ENCODE measurements around the gene AATK. TPM values are rescaled to one million over a fixed set of nuclear protein-coding genes. Genes with fewer than 3 reads are reported as not detected.

AATK gene
- total and polyA plus RNA-seq, 2 of the 13 experiments (the other 11 are each of a cell fraction or from before 2014, with no cell fraction given), result 2.9 to 8.4 TPM

- Histone ChIP-seq H3K4me2 (ENCODE audit: low read depth, low read length) (no peak overlapping the region), H3K79me2 (ENCODE audit: insufficient read depth, low read length) (no peaks in the 10 kb centered on the region), H3K4me1 (ENCODE audit: insufficient read depth, low read length) (no peaks in the 10 kb centered on the region), H3K4me3 (replicated peaks in 1 of 3; ENCODE audit: insufficient read depth in 1 of 3, low read depth in 2 of 3, low read length in 3 of 3) (no peak overlapping the region), H3K36me3 (replicated peaks in 1 of 2; ENCODE audit: control insufficient read depth in 1 of 2, insufficient read depth in 2 of 2, low read length in 2 of 2) (peaks cover 12 to 31% of the 10 kb centered on the region in 2 experiments), H3K9me3 (ENCODE audit: low read length) (no peaks in the 10 kb centered on the region), H2AFZ (ENCODE audit: low read length) (no peak overlapping the region), H3K27ac (ENCODE audit: extremely low read length, insufficient read depth, low read length) (no peak overlapping the region), H4K20me1 (ENCODE audit: insufficient read depth, low read length) (no peaks in the 10 kb centered on the region), H3K9ac (ENCODE audit: insufficient read depth, low read depth, low read length) (no peak overlapping the region), H3K27me3 (ENCODE audit: control insufficient read depth in 1 of 2, insufficient read depth in 2 of 2, low read length in 2 of 2) (no peaks in the 10 kb centered on the region)
- POLR2A ChIA-PET, result no interaction called here
- BruUV-seq (replicated peaks), result no TSS peak
- CTCF ChIA-PET (ENCODE audit: low intra/inter-chr PET ratio, low total read pairs), result no interaction called here
- WGBS (ENCODE audit: low lambda C conversion rate), result 92% methylated on average over 10 of the region's 10 CpGs
- DNase-seq (ENCODE audit: low spot score), result no peak
- in situ Hi-C loops (cut with HindIII; ENCODE audit: extremely low pct_ligation_motif_present, low pct_unique_long_range_greater_than_20kb), result no loop called here
- no peak for FAIRE-seq
- no peak for ATAC-seq
- intact Hi-C loops (cut with micrococcal nuclease; ENCODE audit: unreplicated experiment), result no loop called here
- TF ChIP-seq MBNL3 (CRISPR knock-in tag; conservative IDR thresholded peaks at IDR 0.05) (no peak), HCFC1 (IDR thresholded peaks at IDR 0.05; ENCODE audit: low read depth, low read length) (no peak), ZNF782 (CRISPR knock-in tag; IDR thresholded peaks at IDR 0.05; ENCODE audit: borderline replicate concordance) (no peak), NR1H2 (CRISPR knock-in tag; IDR thresholded peaks at IDR 0.05; ENCODE audit: borderline replicate concordance, low read depth) (no peak), SALL2 (CRISPR knock-in tag; IDR thresholded peaks at IDR 0.05) (no peak), SMARCE1 (IDR thresholded peaks at IDR 0.05; ENCODE audit: borderline replicate concordance) (no peak), ATF7 (IDR thresholded peaks at IDR 0.05) (no peak), ATF7 (CRISPR knock-in tag; IDR thresholded peaks at IDR 0.05) (no peak), ATF3 (CRISPR knock-in tag; IDR thresholded peaks at IDR 0.05) (no peak), ZBTB44 (CRISPR knock-in tag; IDR thresholded peaks at IDR 0.05) (no peak)
- TF ChIP-seq, protein P1, sequence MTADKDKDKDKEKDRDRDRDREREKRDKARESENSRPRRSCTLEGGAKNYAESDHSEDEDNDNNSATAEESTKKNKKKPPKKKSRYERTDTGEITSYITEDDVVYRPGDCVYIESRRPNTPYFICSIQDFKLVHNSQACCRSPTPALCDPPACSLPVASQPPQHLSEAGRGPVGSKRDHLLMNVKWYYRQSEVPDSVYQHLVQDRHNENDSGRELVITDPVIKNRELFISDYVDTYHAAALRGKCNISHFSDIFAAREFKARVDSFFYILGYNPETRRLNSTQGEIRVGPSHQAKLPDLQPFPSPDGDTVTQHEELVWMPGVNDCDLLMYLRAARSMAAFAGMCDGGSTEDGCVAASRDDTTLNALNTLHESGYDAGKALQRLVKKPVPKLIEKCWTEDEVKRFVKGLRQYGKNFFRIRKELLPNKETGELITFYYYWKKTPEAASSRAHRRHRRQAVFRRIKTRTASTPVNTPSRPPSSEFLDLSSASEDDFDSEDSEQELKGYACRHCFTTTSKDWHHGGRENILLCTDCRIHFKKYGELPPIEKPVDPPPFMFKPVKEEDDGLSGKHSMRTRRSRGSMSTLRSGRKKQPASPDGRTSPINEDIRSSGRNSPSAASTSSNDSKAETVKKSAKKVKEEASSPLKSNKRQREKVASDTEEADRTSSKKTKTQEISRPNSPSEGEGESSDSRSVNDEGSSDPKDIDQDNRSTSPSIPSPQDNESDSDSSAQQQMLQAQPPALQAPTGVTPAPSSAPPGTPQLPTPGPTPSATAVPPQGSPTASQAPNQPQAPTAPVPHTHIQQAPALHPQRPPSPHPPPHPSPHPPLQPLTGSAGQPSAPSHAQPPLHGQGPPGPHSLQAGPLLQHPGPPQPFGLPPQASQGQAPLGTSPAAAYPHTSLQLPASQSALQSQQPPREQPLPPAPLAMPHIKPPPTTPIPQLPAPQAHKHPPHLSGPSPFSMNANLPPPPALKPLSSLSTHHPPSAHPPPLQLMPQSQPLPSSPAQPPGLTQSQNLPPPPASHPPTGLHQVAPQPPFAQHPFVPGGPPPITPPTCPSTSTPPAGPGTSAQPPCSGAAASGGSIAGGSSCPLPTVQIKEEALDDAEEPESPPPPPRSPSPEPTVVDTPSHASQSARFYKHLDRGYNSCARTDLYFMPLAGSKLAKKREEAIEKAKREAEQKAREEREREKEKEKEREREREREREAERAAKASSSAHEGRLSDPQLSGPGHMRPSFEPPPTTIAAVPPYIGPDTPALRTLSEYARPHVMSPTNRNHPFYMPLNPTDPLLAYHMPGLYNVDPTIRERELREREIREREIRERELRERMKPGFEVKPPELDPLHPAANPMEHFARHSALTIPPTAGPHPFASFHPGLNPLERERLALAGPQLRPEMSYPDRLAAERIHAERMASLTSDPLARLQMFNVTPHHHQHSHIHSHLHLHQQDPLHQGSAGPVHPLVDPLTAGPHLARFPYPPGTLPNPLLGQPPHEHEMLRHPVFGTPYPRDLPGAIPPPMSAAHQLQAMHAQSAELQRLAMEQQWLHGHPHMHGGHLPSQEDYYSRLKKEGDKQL (CRISPR knock-in tag; IDR thresholded peaks at IDR 0.05; ENCODE audit: low read depth), result no peak
- TF ChIP-seq, protein P2, sequence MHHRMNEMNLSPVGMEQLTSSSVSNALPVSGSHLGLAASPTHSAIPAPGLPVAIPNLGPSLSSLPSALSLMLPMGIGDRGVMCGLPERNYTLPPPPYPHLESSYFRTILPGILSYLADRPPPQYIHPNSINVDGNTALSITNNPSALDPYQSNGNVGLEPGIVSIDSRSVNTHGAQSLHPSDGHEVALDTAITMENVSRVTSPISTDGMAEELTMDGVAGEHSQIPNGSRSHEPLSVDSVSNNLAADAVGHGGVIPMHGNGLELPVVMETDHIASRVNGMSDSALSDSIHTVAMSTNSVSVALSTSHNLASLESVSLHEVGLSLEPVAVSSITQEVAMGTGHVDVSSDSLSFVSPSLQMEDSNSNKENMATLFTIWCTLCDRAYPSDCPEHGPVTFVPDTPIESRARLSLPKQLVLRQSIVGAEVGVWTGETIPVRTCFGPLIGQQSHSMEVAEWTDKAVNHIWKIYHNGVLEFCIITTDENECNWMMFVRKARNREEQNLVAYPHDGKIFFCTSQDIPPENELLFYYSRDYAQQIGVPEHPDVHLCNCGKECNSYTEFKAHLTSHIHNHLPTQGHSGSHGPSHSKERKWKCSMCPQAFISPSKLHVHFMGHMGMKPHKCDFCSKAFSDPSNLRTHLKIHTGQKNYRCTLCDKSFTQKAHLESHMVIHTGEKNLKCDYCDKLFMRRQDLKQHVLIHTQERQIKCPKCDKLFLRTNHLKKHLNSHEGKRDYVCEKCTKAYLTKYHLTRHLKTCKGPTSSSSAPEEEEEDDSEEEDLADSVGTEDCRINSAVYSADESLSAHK (CRISPR knock-in tag; IDR thresholded peaks at IDR 0.05; ENCODE audit: borderline replicate concordance), result no peak
Measured at GRCh38 chr17:81210466-81210865, 44.4 kb upstream of the AATK start.

Measured in HepG2 (cell line).